DOHH2 (cell line): ENCODE results near the gene RRAS2.

Experiments
- EZH2phosphoT487 ChIP-seq: fragments of 200-600 bp; sonication (generic); IDR thresholded peaks from 2 replicates; pipeline ENCODE4 v1.6.1; 2017; ENCODE audit warnings: borderline replicate concordance, mild to moderate bottlenecking, antibody characterized with exemption, low read length, moderate library complexity, mixed read lengths
- TF ChIP-seq, protein P1 (sequence below): fragments of 200-600 bp; sonication (generic); IDR thresholded peaks from one replicate; pipeline ENCODE4 v1.5.1; 2014; ENCODE audit warnings: antibody characterized with exemption, mild to moderate bottlenecking, low read depth, low read length; ENCODE audit not compliant: poor library complexity, severe bottlenecking

DNA sequence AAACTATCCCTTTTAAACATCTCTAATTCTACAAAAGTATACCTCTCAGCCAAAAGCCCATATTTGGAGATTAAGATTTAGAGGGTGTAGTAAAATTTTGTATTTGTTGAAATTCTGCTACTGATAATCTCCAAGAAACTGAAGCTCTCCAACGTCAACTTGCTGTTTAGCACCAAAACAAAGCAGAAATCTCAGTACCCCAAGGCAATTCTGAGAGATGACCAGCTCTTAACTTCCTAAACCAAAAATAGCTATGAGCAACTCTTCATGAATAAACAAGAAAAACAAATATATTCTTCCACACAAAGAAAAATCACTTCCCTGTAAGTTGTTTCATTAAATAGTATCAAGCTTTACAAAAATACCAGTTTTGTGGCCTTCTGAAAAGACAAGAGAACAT lies 13.3 kb downstream of the RRAS2 start:
- TF ChIP-seq, protein P1, sequence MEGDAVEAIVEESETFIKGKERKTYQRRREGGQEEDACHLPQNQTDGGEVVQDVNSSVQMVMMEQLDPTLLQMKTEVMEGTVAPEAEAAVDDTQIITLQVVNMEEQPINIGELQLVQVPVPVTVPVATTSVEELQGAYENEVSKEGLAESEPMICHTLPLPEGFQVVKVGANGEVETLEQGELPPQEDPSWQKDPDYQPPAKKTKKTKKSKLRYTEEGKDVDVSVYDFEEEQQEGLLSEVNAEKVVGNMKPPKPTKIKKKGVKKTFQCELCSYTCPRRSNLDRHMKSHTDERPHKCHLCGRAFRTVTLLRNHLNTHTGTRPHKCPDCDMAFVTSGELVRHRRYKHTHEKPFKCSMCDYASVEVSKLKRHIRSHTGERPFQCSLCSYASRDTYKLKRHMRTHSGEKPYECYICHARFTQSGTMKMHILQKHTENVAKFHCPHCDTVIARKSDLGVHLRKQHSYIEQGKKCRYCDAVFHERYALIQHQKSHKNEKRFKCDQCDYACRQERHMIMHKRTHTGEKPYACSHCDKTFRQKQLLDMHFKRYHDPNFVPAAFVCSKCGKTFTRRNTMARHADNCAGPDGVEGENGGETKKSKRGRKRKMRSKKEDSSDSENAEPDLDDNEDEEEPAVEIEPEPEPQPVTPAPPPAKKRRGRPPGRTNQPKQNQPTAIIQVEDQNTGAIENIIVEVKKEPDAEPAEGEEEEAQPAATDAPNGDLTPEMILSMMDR, result no peak
- no peak for TF ChIP-seq EZH2phosphoT487
